ENCODE results near the gene LSS.
"Not testable (repeated sequence)": the region's sequence is repeated elsewhere in the genome, so short reads cannot be mapped to it uniquely, and the experiment has no call there.

The LSS gene

DNA sequence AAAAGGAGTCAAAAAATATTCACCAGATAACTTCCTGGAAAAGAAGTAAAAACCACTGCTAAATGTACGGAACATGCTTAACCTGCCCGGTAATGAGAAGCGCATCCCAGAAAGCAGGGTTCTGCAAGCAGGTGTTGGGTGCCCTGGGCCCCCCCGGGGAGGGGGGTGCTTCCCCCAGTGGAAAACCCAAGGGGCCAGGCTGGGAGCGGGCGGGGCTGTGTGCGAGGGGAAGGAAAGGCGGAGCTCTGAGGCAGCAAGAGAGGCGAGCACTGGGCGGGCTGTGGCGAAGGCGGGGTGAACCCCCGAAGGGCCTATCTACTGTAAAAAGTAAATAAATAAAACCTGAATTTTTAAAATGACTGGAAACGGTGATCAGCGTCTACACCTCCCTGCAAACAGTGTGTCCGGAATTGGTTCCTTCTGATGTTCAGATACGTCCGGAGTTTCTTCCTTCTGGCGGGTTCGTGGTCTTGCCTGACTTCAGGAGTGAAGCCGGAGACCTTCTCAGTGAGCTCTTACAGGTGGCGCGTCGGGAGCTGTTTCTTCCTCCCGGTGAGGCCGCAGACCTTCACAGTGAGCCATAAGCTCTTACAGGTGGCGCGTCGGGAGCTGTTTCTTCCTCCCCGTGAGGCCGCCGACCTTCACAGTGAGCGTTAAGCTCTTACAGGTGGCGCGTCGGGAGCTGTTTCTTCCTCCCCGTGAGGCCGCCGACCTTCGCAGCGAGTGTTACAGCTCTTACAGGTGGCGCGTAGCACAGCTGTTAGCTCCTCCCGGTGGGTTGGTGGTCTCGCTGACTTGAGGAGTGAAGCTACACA is 86.6 kb downstream of the LSS start:
- DNase-seq (ENCODE audit: low read depth in 1 of 2, low spot score in 1 of 2) = no peak

- DNase-seq (ENCODE audit: low read depth in 1 of 2, low spot score in 1 of 2) = not testable (repeated sequence)
Observed at GRCh38 chr21:46140352-46141003, 88.1 kb downstream of the LSS start.

DNA sequence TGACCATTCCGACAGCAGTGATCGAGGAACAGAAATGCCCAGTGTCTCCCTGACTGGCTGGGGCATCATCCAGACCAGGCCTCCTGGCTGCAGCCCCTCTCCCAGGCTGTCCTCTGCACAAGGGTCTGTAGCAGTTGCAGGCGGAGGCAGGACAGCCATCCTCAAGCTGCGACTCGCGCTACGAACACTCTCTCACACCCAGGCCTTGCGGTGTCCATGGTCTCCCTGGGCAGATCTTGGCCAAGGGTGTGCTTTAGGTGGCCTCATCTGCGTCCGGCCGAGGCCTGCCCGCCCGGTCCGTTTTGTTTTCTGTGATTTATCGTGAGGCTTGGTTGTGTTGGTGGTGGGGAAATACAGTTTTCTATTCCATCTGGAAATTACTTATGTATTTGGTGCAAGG is 88.9 kb downstream of the LSS start:
- no peak for DNase-seq (ENCODE audit: low read depth in 1 of 2, low spot score in 1 of 2)

DNA sequence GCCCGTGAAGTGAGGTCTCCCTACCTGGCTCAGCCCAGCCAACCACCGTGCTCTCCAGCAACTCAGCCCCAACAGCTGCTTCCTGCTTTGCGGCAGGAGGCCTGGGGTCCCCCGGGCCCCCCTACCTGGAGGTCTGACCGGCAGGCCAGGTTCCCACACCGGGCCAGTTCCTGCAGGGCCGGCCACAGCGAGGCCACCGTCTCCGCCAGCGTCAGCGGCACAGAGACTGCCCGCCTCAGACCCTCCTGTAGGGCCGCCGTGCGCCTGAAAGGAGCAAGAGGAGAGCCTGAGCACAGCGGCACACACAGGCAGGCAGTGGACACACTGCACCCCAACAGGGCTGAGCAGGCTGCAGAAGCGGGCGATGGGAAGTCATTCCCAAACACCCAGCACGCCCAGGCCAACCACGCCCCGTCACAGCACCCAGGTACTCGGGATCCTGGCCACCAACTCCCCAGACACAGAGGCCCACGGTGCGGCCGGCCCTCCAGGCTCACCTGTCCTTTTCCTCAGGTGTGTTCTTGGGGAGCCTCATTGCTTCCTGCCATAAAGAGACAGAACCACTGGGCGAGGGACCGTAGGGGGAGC is 90.1 kb downstream of the LSS start:
- no peak for DNase-seq (ENCODE audit: low read depth in 1 of 2, low spot score in 1 of 2)
